Hepatocyte (in vitro differentiated cells): ENCODE results near the gene CATSPER4.

ENCODE experiments used
- CTCF ChIP-seq: fragments of 200-600 bp; sonication (generic); IDR thresholded peaks from 2 replicates; pipeline ENCODE4 v1.5.1; 2016; ENCODE audit warnings: antibody characterized with exemption, mild to moderate bottlenecking; ENCODE audit not compliant: poor library complexity
- EZH2 ChIP-seq: fragments of 200-600 bp; sonication (generic); IDR thresholded peaks from 2 replicates; pipeline ENCODE4 v1.6.1; 2016; ENCODE audit warnings: antibody characterized with exemption, mild to moderate bottlenecking, borderline replicate concordance
- EZH2phosphoT487 ChIP-seq: fragments of 200-600 bp; sonication (generic); IDR thresholded peaks from one replicate; pipeline ENCODE4 v1.6.1; 2018; ENCODE audit warnings: antibody characterized with exemption, mild to moderate bottlenecking, low read depth, moderate library complexity; ENCODE audit not compliant: unreplicated experiment, severe bottlenecking

DNA sequence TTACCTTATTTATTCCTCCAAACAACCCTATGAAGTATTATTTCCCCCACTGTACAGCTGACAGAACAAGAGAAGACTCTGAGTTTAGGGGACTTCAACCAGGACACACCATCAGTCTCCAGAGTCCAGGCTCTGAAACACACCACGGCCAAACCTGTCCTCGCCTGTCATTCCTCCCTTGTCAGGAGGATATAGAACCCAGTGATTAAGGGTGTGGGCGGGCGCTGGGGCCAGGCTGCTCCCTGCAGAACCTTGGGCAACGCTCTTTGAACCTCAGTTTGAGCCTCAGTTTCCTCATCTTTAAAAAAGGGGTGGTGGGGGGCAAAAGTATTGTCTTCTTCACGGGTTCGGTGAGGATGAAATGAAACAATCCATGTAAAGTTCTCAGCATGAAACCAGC lies 34.2 kb downstream of the CATSPER4 start:
- no peak for TF ChIP-seq EZH2
- TF ChIP-seq CTCF = no peak
- no peak for TF ChIP-seq EZH2phosphoT487
